ENCODE measurements around the gene ASIP.

DNA sequence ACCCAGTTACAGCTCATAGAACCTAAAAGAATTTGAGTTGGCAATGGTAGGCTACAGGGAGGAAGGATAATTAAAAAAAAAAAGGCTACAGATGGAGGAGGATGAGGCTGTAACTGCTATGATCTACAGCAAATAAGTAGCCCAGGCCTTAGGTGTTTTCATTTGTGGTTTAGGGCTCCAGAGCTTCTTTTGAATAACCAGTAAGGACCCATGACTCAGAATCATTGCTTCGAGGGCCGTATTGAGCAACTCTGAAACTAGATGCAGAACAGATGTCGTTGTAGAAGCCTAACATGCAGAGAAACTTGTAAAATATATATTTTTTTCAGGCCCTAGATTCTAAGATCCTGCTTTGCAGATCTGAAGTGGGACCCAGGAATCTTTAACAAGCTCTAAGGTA is 19.0 kb upstream of the ASIP start:
- TF ChIP-seq, protein P1, sequence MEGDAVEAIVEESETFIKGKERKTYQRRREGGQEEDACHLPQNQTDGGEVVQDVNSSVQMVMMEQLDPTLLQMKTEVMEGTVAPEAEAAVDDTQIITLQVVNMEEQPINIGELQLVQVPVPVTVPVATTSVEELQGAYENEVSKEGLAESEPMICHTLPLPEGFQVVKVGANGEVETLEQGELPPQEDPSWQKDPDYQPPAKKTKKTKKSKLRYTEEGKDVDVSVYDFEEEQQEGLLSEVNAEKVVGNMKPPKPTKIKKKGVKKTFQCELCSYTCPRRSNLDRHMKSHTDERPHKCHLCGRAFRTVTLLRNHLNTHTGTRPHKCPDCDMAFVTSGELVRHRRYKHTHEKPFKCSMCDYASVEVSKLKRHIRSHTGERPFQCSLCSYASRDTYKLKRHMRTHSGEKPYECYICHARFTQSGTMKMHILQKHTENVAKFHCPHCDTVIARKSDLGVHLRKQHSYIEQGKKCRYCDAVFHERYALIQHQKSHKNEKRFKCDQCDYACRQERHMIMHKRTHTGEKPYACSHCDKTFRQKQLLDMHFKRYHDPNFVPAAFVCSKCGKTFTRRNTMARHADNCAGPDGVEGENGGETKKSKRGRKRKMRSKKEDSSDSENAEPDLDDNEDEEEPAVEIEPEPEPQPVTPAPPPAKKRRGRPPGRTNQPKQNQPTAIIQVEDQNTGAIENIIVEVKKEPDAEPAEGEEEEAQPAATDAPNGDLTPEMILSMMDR (IDR thresholded peaks at IDR 0.05; ENCODE audit: low read length) = no peak
- TF ChIP-seq EZH2 (optimal IDR thresholded peaks at IDR 0.05; ENCODE audit: low read depth, low read length) (no peak), EZH2phosphoT487 (IDR thresholded peaks at IDR 0.05; ENCODE audit: low read length) (no peak)
